GM21381 (cell line): ENCODE measurements around the gene GRAMD4.

ENCODE experiments used
- ATAC-seq: cut with Tn5 transposase; IDR thresholded peaks from one replicate; pipeline ENCODE4 v1.9.1; 2021; ENCODE audit warnings: mild to moderate bottlenecking, moderate library complexity; ENCODE audit not compliant: unreplicated experiment

Gene GRAMD4

GRCh38 chr22:46666577-46667244 is 46.5 kb downstream of the GRAMD4 start:
- no peak for ATAC-seq

- ATAC-seq = no peak
Observed at GRCh38 chr22:46667245-46667623, 47.0 kb downstream of the GRAMD4 start.

GRCh38 chr22:46668116-46668515 is 47.9 kb downstream of the GRAMD4 start:
- no peak for ATAC-seq

GRCh38 chr22:46669201-46669600 is 49.0 kb downstream of the GRAMD4 start:
- ATAC-seq = no peak

GRCh38 chr22:46671824-46672432 is 51.7 kb downstream of the GRAMD4 start:
- no peak for ATAC-seq

- ATAC-seq = no peak
Observed at GRCh38 chr22:46672731-46673130, 52.5 kb downstream of the GRAMD4 start.

- no peak for ATAC-seq
Observed at GRCh38 chr22:46673205-46673604, 53.0 kb downstream of the GRAMD4 start.

GRCh38 chr22:46673662-46674236 is 53.6 kb downstream of the GRAMD4 start:
- ATAC-seq = no peak

- no peak for ATAC-seq
Observed at GRCh38 chr22:46674367-46674781, 54.2 kb downstream of the GRAMD4 start.

- ATAC-seq = no peak
Observed at GRCh38 chr22:46674906-46675305, 54.7 kb downstream of the GRAMD4 start.

- ATAC-seq = no peak
Observed at GRCh38 chr22:46675479-46675878, 55.3 kb downstream of the GRAMD4 start.

- no peak for ATAC-seq
Observed at GRCh38 chr22:46675938-46676337, 55.8 kb downstream of the GRAMD4 start.

- no peak for ATAC-seq
Observed at GRCh38 chr22:46676479-46676878, 56.3 kb downstream of the GRAMD4 start.

GRCh38 chr22:46676881-46677280 is 56.7 kb downstream of the GRAMD4 start:
- ATAC-seq = no peak

- ATAC-seq = no peak
Observed at GRCh38 chr22:46677323-46678002, 57.3 kb downstream of the GRAMD4 start.

- ATAC-seq = no peak
Observed at GRCh38 chr22:46678003-46678657, 57.9 kb downstream of the GRAMD4 start.

- no peak for ATAC-seq
Observed at GRCh38 chr22:46678785-46679700, 58.9 kb downstream of the GRAMD4 start.

GRCh38 chr22:46679706-46680269 is 59.6 kb downstream of the GRAMD4 start:
- no peak for ATAC-seq

- no peak for ATAC-seq
Observed at GRCh38 chr22:46681010-46681409, 60.8 kb downstream of the GRAMD4 start.
